DND-41 (cell line): ENCODE results near the gene KCNN1.
A peak's percentile ranks its signal among the peaks of the same experiment; 100 is the strongest.
"Not testable (repeated sequence)": the region's sequence is repeated elsewhere in the genome, so short reads cannot be mapped to it uniquely, and the experiment has no call there.

Source experiments
- ATAC-seq: fragments of 200-7000 bp; cut with Tn5 transposase; 3 replicates; pipeline ENCODE4 v1.9.1; 2021; ENCODE audit warnings: low read depth; ENCODE audit not compliant: insufficient read depth
- DNase-seq: peaks from one replicate; pipeline ENCODE4 v3.0.0-alpha.2; 2020
- H2AFZ ChIP-seq: 2 replicates; pipeline ENCODE4 v1.6.0; 2012; ENCODE audit warnings: low read depth, low read length
- H3K27ac ChIP-seq: 2 replicates; pipeline ENCODE4 v1.5.1; 2012; ENCODE audit warnings: low read length, inconsistent platforms
- H3K27me3 ChIP-seq: fragments of 200-600 bp; sonication (generic); 2 replicates; pipeline ENCODE4 v1.6.0; 2012; ENCODE audit warnings: low read length, mild to moderate bottlenecking, inconsistent platforms; ENCODE audit not compliant: insufficient read depth, poor library complexity
- H3K36me3 ChIP-seq: 2 replicates; pipeline ENCODE4 v1.5.1; 2012; ENCODE audit warnings: low read length, inconsistent platforms; ENCODE audit not compliant: insufficient read depth
- H3K4me1 ChIP-seq: 2 replicates; pipeline ENCODE4 v1.5.1; 2012; ENCODE audit warnings: mild to moderate bottlenecking, low read length; ENCODE audit not compliant: insufficient read depth
- H3K4me2 ChIP-seq: 2 replicates; pipeline ENCODE4 v1.6.0; 2012; ENCODE audit warnings: mild to moderate bottlenecking, moderate library complexity, low read length, inconsistent platforms; ENCODE audit not compliant: insufficient read depth
- H3K4me3 ChIP-seq, 2 experiments: fragments of 200-600 bp in 1 of 2; shearing (Covaris generic) in 1 of 2; 2 replicates each; pipeline ENCODE4 v1.5.1; 2012 to 2016; ENCODE audit warnings: inconsistent platforms in 2 of 2, low read length in 2 of 2, mild to moderate bottlenecking in 2 of 2, low read depth in 1 of 2, moderate library complexity in 1 of 2
- H3K79me2 ChIP-seq: 2 replicates; pipeline ENCODE4 v1.6.0; 2012; ENCODE audit warnings: low read length, inconsistent platforms; ENCODE audit not compliant: insufficient read depth
- H3K9ac ChIP-seq: 2 replicates; pipeline ENCODE4 v1.6.0; 2012; ENCODE audit warnings: low read depth, mild to moderate bottlenecking, inconsistent platforms, low read length, moderate library complexity
- H3K9me3 ChIP-seq: 2 replicates; pipeline ENCODE4 v1.5.1; 2012; ENCODE audit warnings: low read length, moderate library complexity, mild to moderate bottlenecking, inconsistent platforms; ENCODE audit not compliant: insufficient read depth, severe bottlenecking
- H4K20me1 ChIP-seq: 2 replicates; pipeline ENCODE4 v1.6.0; 2012; ENCODE audit warnings: low read length; ENCODE audit not compliant: insufficient read depth
- CTCF ChIP-seq: IDR thresholded peaks from 2 replicates; pipeline ENCODE4 v1.5.1; 2012; ENCODE audit warnings: borderline replicate concordance, low read length, moderate library complexity, mild to moderate bottlenecking; ENCODE audit not compliant: poor library complexity, severe bottlenecking; ENCODE audit errors: extremely low read depth
- EZH2 ChIP-seq: IDR thresholded peaks from 3 replicates; pipeline ENCODE4 v1.6.1; 2012; ENCODE audit warnings: borderline replicate concordance, low read depth, mild to moderate bottlenecking, moderate library complexity, low read length, inconsistent platforms; ENCODE audit not compliant: severe bottlenecking

Gene KCNN1

GRCh38 chr19:18000480-18000914 is 33.6 kb downstream of the KCNN1 start:
- peak overlapping the region; percentile 88 for H2AFZ ChIP-seq
- peaks cover 37% of the 10 kb centered on the region for H3K4me1 ChIP-seq
- peak overlapping the region; percentile 75 for H3K27ac ChIP-seq
- H3K4me3 ChIP-seq = peak overlapping the region in 1 of 2 experiments; percentile 59; a peak in 3 of 4 replicates
- TF ChIP-seq EZH2 = no peak
- peaks cover 10% of the 10 kb centered on the region for H3K79me2 ChIP-seq
- peak overlapping the region; percentile 83 for H3K4me2 ChIP-seq
- ATAC-seq (no peak), DNase-seq (no peak)
- no peaks in the 10 kb centered on the region for H4K20me1 ChIP-seq
- no peaks in the 10 kb centered on the region for H3K36me3 ChIP-seq
- H3K9ac ChIP-seq = peak overlapping the region; percentile 74
- H3K27me3 ChIP-seq = no peaks in the 10 kb centered on the region
- no peaks in the 10 kb centered on the region for H3K9me3 ChIP-seq

GRCh38 chr19:18000915-18001776 is 34.2 kb downstream of the KCNN1 start:
- peak overlapping the region; percentile 27 to 59; a peak in 3 of 4 replicates for H3K4me3 ChIP-seq
- ATAC-seq = peak; percentile 82

GRCh38 chr19:18001777-18002345 is 35.0 kb downstream of the KCNN1 start:
- no peak for DNase-seq
- H2AFZ ChIP-seq = peak overlapping the region; percentile 88
- ATAC-seq = no peak
- H3K9me3 ChIP-seq = peaks cover 3% of the 10 kb centered on the region
- no peaks in the 10 kb centered on the region for H3K27me3 ChIP-seq
- H4K20me1 ChIP-seq = no peaks in the 10 kb centered on the region
- H3K27ac ChIP-seq = peak overlapping the region; percentile 75
- TF ChIP-seq CTCF (no peak), EZH2 (no peak)
- peak overlapping the region; percentile 27 to 59; a peak in 3 of 4 replicates for H3K4me3 ChIP-seq
- H3K4me2 ChIP-seq = peak overlapping the region; percentile 83
- H3K9ac ChIP-seq = peak overlapping the region; percentile 74
- peaks cover 10% of the 10 kb centered on the region for H3K79me2 ChIP-seq
- H3K4me1 ChIP-seq = peaks cover 37% of the 10 kb centered on the region
- H3K36me3 ChIP-seq = no peaks in the 10 kb centered on the region

More at GRCh38 chr19:18000915-18001776, 34.2 kb downstream of the KCNN1 start:
- peak overlapping the region; percentile 83 for H3K4me2 ChIP-seq
- TF ChIP-seq CTCF (no peak), EZH2 (no peak)
- H3K36me3 ChIP-seq = no peaks in the 10 kb centered on the region
- no peaks in the 10 kb centered on the region for H3K27me3 ChIP-seq
- H4K20me1 ChIP-seq = no peaks in the 10 kb centered on the region
- peaks cover 37% of the 10 kb centered on the region for H3K4me1 ChIP-seq
- DNase-seq = peak; percentile 84
- no peaks in the 10 kb centered on the region for H3K9me3 ChIP-seq
- H3K9ac ChIP-seq = peak overlapping the region; percentile 74
- H3K79me2 ChIP-seq = peaks cover 10% of the 10 kb centered on the region
- H3K27ac ChIP-seq = peak overlapping the region; percentile 75
- H2AFZ ChIP-seq = peak overlapping the region; percentile 88

GRCh38 chr19:18002347-18002850 is 35.5 kb downstream of the KCNN1 start:
- DNase-seq (no peak), ATAC-seq (no peak)
- H3K4me1 ChIP-seq = peaks cover 41% of the 10 kb centered on the region
- H3K9me3 ChIP-seq = peaks cover 3% of the 10 kb centered on the region
- no peaks in the 10 kb centered on the region for H3K27me3 ChIP-seq
- no peak for TF ChIP-seq CTCF
- no peak for TF ChIP-seq EZH2
- peaks cover 10% of the 10 kb centered on the region for H3K79me2 ChIP-seq
- H3K36me3 ChIP-seq = no peaks in the 10 kb centered on the region
- H3K27ac ChIP-seq = no peak overlapping the region
- peak overlapping the region; percentile 83 for H3K4me2 ChIP-seq
- peak overlapping the region; percentile 74; the same call in 1 of the 2 replicates for H3K9ac ChIP-seq
- peak overlapping the region in 1 of 2 experiments; percentile 59; a peak in 2 of 4 replicates for H3K4me3 ChIP-seq
- no peaks in the 10 kb centered on the region for H4K20me1 ChIP-seq
- H2AFZ ChIP-seq = no peak overlapping the region

GRCh38 chr19:18005750-18006149 is 38.8 kb downstream of the KCNN1 start:
- H2AFZ ChIP-seq, H3K27me3 ChIP-seq, H4K20me1 ChIP-seq, H3K4me2 ChIP-seq, H3K4me3 ChIP-seq, DNase-seq, H3K9me3 ChIP-seq, ATAC-seq, H3K27ac ChIP-seq, H3K9ac ChIP-seq: not testable (repeated sequence)
- H3K4me1 ChIP-seq = peaks cover 52% of the 10 kb centered on the region
- peaks cover 26% of the 10 kb centered on the region for H3K36me3 ChIP-seq
- peaks cover 24% of the 10 kb centered on the region for H3K79me2 ChIP-seq
